Mononuclear cell (primary cell): Measurements from ENCODE around the gene CSPG4. TPM values are rescaled to one million over a fixed set of nuclear protein-coding genes. Genes with fewer than 3 reads are reported as not detected.

Source experiments
- H3K27me3 ChIP-seq: 2 replicates; pipeline ENCODE4 v1.6.0; 2011; ENCODE audit warnings: low read length, control low read depth; ENCODE audit not compliant: insufficient read depth
- H3K4me1 ChIP-seq: 2 replicates; pipeline ENCODE4 v1.5.1; 2011; ENCODE audit warnings: mild to moderate bottlenecking, low read length, control low read depth; ENCODE audit not compliant: insufficient read depth
- H3K4me3 ChIP-seq: 2 replicates; pipeline ENCODE4 v1.5.1; 2011; ENCODE audit warnings: mild to moderate bottlenecking, low read length, moderate library complexity
- H3K9me3 ChIP-seq: 2 replicates; pipeline ENCODE4 v1.5.1; 2011; ENCODE audit warnings: low read depth, mild to moderate bottlenecking, control low read depth, low read length
- total RNA-seq: library from RNA; depleted of rRNA; stranded (reverse); fragments of >200 nt; gene quantifications from one replicate; pipeline ENCODE4 v1.2.3, GENCODE V29; 2012

Gene CSPG4
- total RNA-seq, 1 donor = under 0.01 TPM

- Histone ChIP-seq H3K4me3 (no peak overlapping the region), H3K9me3 (no peaks in the 10 kb centered on the region), H3K4me1 (peaks cover 23% of the 10 kb centered on the region), H3K27me3 (peaks cover under 1% of the 10 kb centered on the region)
Measured at GRCh38 chr15:75651810-75652543, 60.7 kb downstream of the CSPG4 start.

- Histone ChIP-seq H3K9me3 (no peaks in the 10 kb centered on the region), H3K4me3 (no peak overlapping the region), H3K27me3 (peaks cover 5% of the 10 kb centered on the region), H3K4me1 (peaks cover 31% of the 10 kb centered on the region)
Measured at GRCh38 chr15:75650908-75651809, 61.5 kb downstream of the CSPG4 start.

GRCh38 chr15:75649848-75650247 lies 62.8 kb downstream of the CSPG4 start:
- H3K9me3 ChIP-seq = no peaks in the 10 kb centered on the region
- H3K4me1 ChIP-seq = peaks cover 31% of the 10 kb centered on the region
- no peak overlapping the region for H3K4me3 ChIP-seq
- H3K27me3 ChIP-seq = peaks cover 5% of the 10 kb centered on the region

GRCh38 chr15:75649045-75649761 lies 63.4 kb downstream of the CSPG4 start:
- Histone ChIP-seq H3K4me1 (peaks cover 31% of the 10 kb centered on the region), H3K9me3 (no peaks in the 10 kb centered on the region), H3K4me3 (no peak overlapping the region), H3K27me3 (peaks cover 5% of the 10 kb centered on the region)

GRCh38 chr15:75648156-75649000 lies 64.3 kb downstream of the CSPG4 start:
- H3K4me3 ChIP-seq = peak overlapping the region; percentile 63
- peaks cover 5% of the 10 kb centered on the region for H3K27me3 ChIP-seq
- no peaks in the 10 kb centered on the region for H3K9me3 ChIP-seq
- peaks cover 31% of the 10 kb centered on the region for H3K4me1 ChIP-seq

GRCh38 chr15:75647370-75648155 lies 65.1 kb downstream of the CSPG4 start, which contains the start of gene SNX33:
Gene SNX33 (plus strand): TSS chr15:75647912. CDS start chr15:75649103, 1,191 bp downstream.
- Histone ChIP-seq H3K27me3 (peaks cover 5% of the 10 kb centered on the region), H3K4me3 (peak within 1 kb of the TSS; percentile 63), H3K9me3 (no peaks in the 10 kb centered on the region), H3K4me1 (peaks cover 31% of the 10 kb centered on the region)

- H3K9me3 ChIP-seq = no peaks in the 10 kb centered on the region
- peak overlapping the region; percentile 63 for H3K4me3 ChIP-seq
- H3K27me3 ChIP-seq = peaks cover 5% of the 10 kb centered on the region
- H3K4me1 ChIP-seq = peaks cover 28% of the 10 kb centered on the region
Measured at GRCh38 chr15:75646944-75647364, 65.7 kb downstream of the CSPG4 start.

GRCh38 chr15:75646112-75646943 lies 66.3 kb downstream of the CSPG4 start:
- Histone ChIP-seq H3K4me3 (peak overlapping the region; percentile 63), H3K27me3 (peaks cover 5% of the 10 kb centered on the region), H3K4me1 (peaks cover 24% of the 10 kb centered on the region), H3K9me3 (no peaks in the 10 kb centered on the region)

- Histone ChIP-seq H3K4me3 (no peak overlapping the region), H3K27me3 (peaks cover 5% of the 10 kb centered on the region), H3K9me3 (no peaks in the 10 kb centered on the region), H3K4me1 (peaks cover 30% of the 10 kb centered on the region)
Measured at GRCh38 chr15:75644376-75644775, 68.3 kb downstream of the CSPG4 start.

GRCh38 chr15:75641603-75642002 lies 71.0 kb downstream of the CSPG4 start:
- no peak overlapping the region for H3K4me3 ChIP-seq
- H3K9me3 ChIP-seq = no peaks in the 10 kb centered on the region
- H3K27me3 ChIP-seq = peaks cover under 1% of the 10 kb centered on the region
- peaks cover 45% of the 10 kb centered on the region for H3K4me1 ChIP-seq

GRCh38 chr15:75641179-75641503 lies 71.5 kb downstream of the CSPG4 start:
- Histone ChIP-seq H3K9me3 (no peaks in the 10 kb centered on the region), H3K4me1 (peaks cover 42% of the 10 kb centered on the region), H3K4me3 (no peak overlapping the region), H3K27me3 (no peaks in the 10 kb centered on the region)

- Histone ChIP-seq H3K4me1 (peaks cover 42% of the 10 kb centered on the region), H3K4me3 (peak overlapping the region; percentile 84), H3K9me3 (no peaks in the 10 kb centered on the region), H3K27me3 (no peaks in the 10 kb centered on the region)
Measured at GRCh38 chr15:75640483-75641178, 72.0 kb downstream of the CSPG4 start.
